ENCODE measurements around the gene BMP7. TPM values are rescaled to one million over a fixed set of nuclear protein-coding genes. Genes with fewer than 3 reads are reported as not detected.

The BMP7 gene
- total and polyA plus RNA-seq, 2 of the 8 experiments (the other 6 are each of a cell fraction or from before 2014, with no cell fraction given), result 9.2 to 14.7 TPM

DNA sequence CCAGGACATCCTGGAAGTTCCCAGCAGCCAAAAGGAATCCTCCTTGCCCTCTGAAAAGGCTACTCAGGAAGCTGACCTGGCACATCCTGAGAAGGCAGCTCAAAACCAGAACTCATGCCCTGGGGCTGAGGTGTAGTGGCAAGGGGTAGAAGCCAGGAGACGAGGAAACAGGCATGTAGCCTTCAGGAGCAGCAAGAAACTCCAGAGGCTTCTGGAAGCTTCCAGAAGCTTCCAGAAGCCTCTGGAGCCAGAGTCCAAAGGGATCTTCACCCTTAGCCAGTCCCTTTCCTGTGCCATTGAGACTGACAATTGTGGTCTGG lies 43.9 kb downstream of the BMP7 start:
- Histone ChIP-seq H3K4ac (replicated peaks; ENCODE audit: insufficient read length, low read depth, low read length) (no peak overlapping the region), H3K79me2 (ENCODE audit: control insufficient read depth in 1 of 2, insufficient read depth in 2 of 2, low read length in 2 of 2) (no peaks in the 10 kb centered on the region), H3K9ac (replicated peaks in 1 of 4; ENCODE audit: extremely low read depth in 1 of 4, low read depth in 3 of 4, low read length in 3 of 4) (no peak overlapping the region), H4K91ac (replicated peaks; ENCODE audit: insufficient read length, low read length) (no peak overlapping the region), H2BK120ac (replicated peaks; ENCODE audit: low read depth, low read length) (no peak overlapping the region), H4K20me1 (replicated peaks in 1 of 2; ENCODE audit: control insufficient read depth in 1 of 2, insufficient read depth in 2 of 2, low read length in 2 of 2) (no peaks in the 10 kb centered on the region), H4K5ac (ENCODE audit: insufficient read length, low read depth, low read length) (no peak overlapping the region), H3K4me2 (ENCODE audit: insufficient read depth in 1 of 2, low read depth in 2 of 2, low read length in 2 of 2) (no peak overlapping the region), H3K9me3 (ENCODE audit: insufficient read depth in 2 of 2, low read depth in 1 of 2, low read length in 1 of 2) (no peaks in the 10 kb centered on the region), H2AFZ (ENCODE audit: low read length) (no peak overlapping the region), H2BK15ac (ENCODE audit: low read length) (no peak overlapping the region), H3K27me3 (replicated peaks in 1 of 4; ENCODE audit: control insufficient read depth in 3 of 4, extremely low read depth in 1 of 4, insufficient read depth in 3 of 4, low read length in 3 of 4) (no peaks in the 10 kb centered on the region; a peak in 1 of 7 replicates), H3K4me3 (ENCODE audit: extremely low read depth in 1 of 4, insufficient read depth in 2 of 4, low read depth in 3 of 4, low read length in 4 of 4) (no peak overlapping the region), H3K18ac (ENCODE audit: extremely low read depth, low read length) (no peak overlapping the region), H3K4me1 (replicated peaks in 1 of 4; ENCODE audit: control insufficient read depth in 3 of 4, insufficient read depth in 4 of 4, low read length in 3 of 4) (no peaks in the 10 kb centered on the region; a peak in 1 of 7 replicates), H3K23me2 (ENCODE audit: low read depth, low read length) (peaks cover 9% of the 10 kb centered on the region; the same call in 1 of the 2 replicates), H2BK12ac (ENCODE audit: low read depth, low read length) (no peak overlapping the region), H4K8ac (ENCODE audit: extremely low read depth, insufficient read depth, low read length) (no peak overlapping the region; the same call in 1 of the 2 replicates), H2AK5ac (ENCODE audit: low read depth, low read length) (no peak overlapping the region), H2BK20ac (ENCODE audit: low read length) (no peak overlapping the region), H3K27ac (ENCODE audit: low read depth, low read length) (no peak overlapping the region), H3K23ac (ENCODE audit: insufficient read length) (no peak overlapping the region), H3K14ac (ENCODE audit: insufficient read length) (no peak overlapping the region), H3K56ac (replicated peaks; ENCODE audit: insufficient read length, low read depth, low read length) (no peak overlapping the region), H3K79me1 (ENCODE audit: low read depth, low read length) (no peaks in the 10 kb centered on the region), H2BK5ac (ENCODE audit: low read depth, low read length) (no peak overlapping the region; the same call in 1 of the 2 replicates), H3K36me3 (ENCODE audit: control insufficient read depth in 2 of 4, insufficient read depth in 4 of 4, low read length in 3 of 4) (peaks cover 0 to 7% (median 0%) of the 10 kb centered on the region in 4 experiments; a peak in 5 of 8 replicates)
- DNase-seq (ENCODE audit: low read depth in 1 of 2, low spot score in 2 of 2) (no peak), FAIRE-seq (no peak)
- POLR2A ChIA-PET (ENCODE audit: partially characterized antibody), result interaction anchor here (1.4 kb wide), 1 partner anchor 23 kb away, joined by 3 read pairs; no protein-coding TSS in a partner anchor
- 86% methylated on average over 1 of the region's 1 CpG; no CpG with 5 or more reads in 1 of the 2 experiments for WGBS, 2 experiments (ENCODE audit: extremely low coverage in 1 of 2, insufficient coverage in 1 of 2, insufficient read length in 1 of 2, insufficient replicate concordance in 2 of 2, low coverage in 1 of 2, low lambda C conversion rate in 2 of 2, missing lambda C conversion rate in 1 of 2)
- TF ChIP-seq CTBP2 (IDR thresholded peaks at IDR 0.05; ENCODE audit: borderline replicate concordance, insufficient read depth, insufficient read length, low read length) (no peak), RAD21 (IDR thresholded peaks at IDR 0.05 in 1 of 2, conservative IDR thresholded peaks at IDR 0.05 in 1 of 2; ENCODE audit: low read depth in 2 of 2, low read length in 2 of 2) (no peak), SIX5 (IDR thresholded peaks at IDR 0.05; ENCODE audit: low read depth, low read length) (no peak), CBX5 (IDR thresholded peaks at IDR 0.05; ENCODE audit: low read depth, low read length) (no peak), EP300 (IDR thresholded peaks at IDR 0.05; ENCODE audit: borderline replicate concordance in 1 of 2, low read depth in 2 of 2, low read length in 2 of 2) (no peak), SRF (IDR thresholded peaks at IDR 0.05; ENCODE audit: low read depth, low read length) (no peak)
- CTCF ChIA-PET (ENCODE audit: partially characterized antibody), result interaction anchor here (1.0 to 6.1 kb wide), 11 partner anchors 10 to 132 kb away, joined by 3 to 26 read pairs (median 3); partner anchors contain the start of gene SPO11

Data from H1 (cell line).